Measurements from ENCODE around the gene KCNH1.

- no peak for TF ChIP-seq GATA2 (IDR thresholded peaks at IDR 0.05; ENCODE audit: low read depth, low read length)
- no peak for TF ChIP-seq GATA3 (IDR thresholded peaks at IDR 0.05; ENCODE audit: low read depth, low read length)
These were observed 228.5 kb downstream of the KCNH1 start for GRCh38 chr1:210905365-210905904.
